ENCODE data around the gene KRT85.
A peak's percentile ranks its signal among the peaks of the same experiment; 100 is the strongest.
"Not testable (repeated sequence)": the region's sequence is repeated elsewhere in the genome, so short reads cannot be mapped to it uniquely, and the experiment has no call there.

The KRT85 gene

GRCh38 chr12:52319097-52319496 lies 48.2 kb downstream of the KRT85 start:
- H3K9me3 ChIP-seq, result no peaks in the 10 kb centered on the region
- 0 out of 2 replicates have a peak overlapping the region, but pooled peaks have one; percentile 2 for H3K4me2 ChIP-seq
- H3K27me3 ChIP-seq, result no peaks in the 10 kb centered on the region
- no peak overlapping the region for H3K4me3 ChIP-seq
- TF ChIP-seq Cebpa-rat (IDR thresholded peaks at IDR 0.05), result no peak
- no peaks in the 10 kb centered on the region for H4K20me1 ChIP-seq
- H3K27ac ChIP-seq, result no peak overlapping the region
- H3K9ac ChIP-seq, result no peak overlapping the region
- H3K36me3 ChIP-seq, result no peaks in the 10 kb centered on the region
- peaks cover 7% of the 10 kb centered on the region; the same call in 1 of the 2 replicates for H3K4me1 ChIP-seq

DNA sequence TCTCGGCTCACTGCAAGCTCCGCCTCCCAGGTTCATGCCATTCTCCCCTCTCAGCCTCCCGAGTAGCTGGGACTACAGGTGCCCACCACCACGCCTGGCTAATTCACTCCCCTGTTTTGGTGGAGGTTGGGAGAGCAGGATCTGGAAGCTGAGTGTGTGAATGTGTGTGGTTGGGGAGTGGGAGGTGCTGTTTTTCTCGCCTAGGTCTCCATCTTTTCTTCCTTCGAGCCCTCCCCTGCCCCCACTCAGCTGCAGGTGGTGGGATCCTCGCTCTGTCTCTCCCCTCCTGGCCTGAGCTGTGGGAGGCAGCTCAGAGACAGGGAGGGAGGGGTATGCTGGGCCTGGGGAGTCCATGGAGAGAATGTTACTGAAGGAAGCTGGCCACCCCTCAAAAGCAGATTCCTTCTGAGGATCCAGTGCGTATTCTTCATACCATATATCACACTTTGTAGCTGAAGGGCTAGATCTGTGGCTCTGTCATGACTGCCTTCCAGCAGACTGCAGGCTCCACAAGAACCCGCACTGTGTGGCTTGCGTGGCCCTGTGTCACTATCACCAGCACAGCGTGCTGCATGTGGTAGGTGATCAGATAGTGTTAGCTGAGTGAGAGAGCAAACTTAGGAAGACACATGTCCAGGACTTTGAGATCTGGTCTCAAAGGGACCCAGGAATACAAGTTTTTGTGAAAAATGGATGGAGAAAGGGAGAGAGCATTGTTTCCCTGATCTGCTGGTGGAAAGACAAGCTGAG lies 48.9 kb downstream of the KRT85 start:
- no peaks in the 10 kb centered on the region for H3K27me3 ChIP-seq
- no peaks in the 10 kb centered on the region for H3K36me3 ChIP-seq
- H3K4me2 ChIP-seq, result 0 out of 2 replicates have a peak overlapping the region, but pooled peaks have one; percentile 2
- no peak overlapping the region for H3K9ac ChIP-seq
- H3K4me1 ChIP-seq, result peaks cover 7% of the 10 kb centered on the region; the same call in 1 of the 2 replicates
- H3K4me3 ChIP-seq, result no peak overlapping the region
- no peaks in the 10 kb centered on the region for H3K9me3 ChIP-seq
- no peak overlapping the region for H3K27ac ChIP-seq
- no peaks in the 10 kb centered on the region for H4K20me1 ChIP-seq
- TF ChIP-seq Cebpa-rat (IDR thresholded peaks at IDR 0.05), result no peak

- H3K27ac ChIP-seq, result no peak overlapping the region
- H3K9me3 ChIP-seq, result no peaks in the 10 kb centered on the region
- no peak overlapping the region for H3K9ac ChIP-seq
- no peaks in the 10 kb centered on the region for H4K20me1 ChIP-seq
- no peak overlapping the region for H3K4me2 ChIP-seq
- H3K4me3 ChIP-seq, result no peak overlapping the region
- H3K4me1 ChIP-seq, result peaks cover 7% of the 10 kb centered on the region; the same call in 1 of the 2 replicates
- no peak for TF ChIP-seq Cebpa-rat (IDR thresholded peaks at IDR 0.05)
- no peaks in the 10 kb centered on the region for H3K27me3 ChIP-seq
- H3K36me3 ChIP-seq, result no peaks in the 10 kb centered on the region
Observed at GRCh38 chr12:52317468-52318052, 49.7 kb downstream of the KRT85 start.

- Histone ChIP-seq H4K20me1 (no peaks in the 10 kb centered on the region), H3K27me3 (no peaks in the 10 kb centered on the region), H3K9me3 (no peaks in the 10 kb centered on the region), H3K4me2 (no peak overlapping the region), H3K9ac (no peak overlapping the region), H3K4me1 (peaks cover 7% of the 10 kb centered on the region; the same call in 1 of the 2 replicates), H3K36me3 (no peaks in the 10 kb centered on the region), H3K4me3 (no peak overlapping the region), H3K27ac (no peak overlapping the region)
- TF ChIP-seq Cebpa-rat (IDR thresholded peaks at IDR 0.05), result no peak
Observed at GRCh38 chr12:52316701-52317100, 50.6 kb downstream of the KRT85 start.

- H3K4me1 ChIP-seq, result peaks cover 7% of the 10 kb centered on the region; the same call in 1 of the 2 replicates
- TF ChIP-seq Cebpa-rat (IDR thresholded peaks at IDR 0.05), result no peak
- H3K27me3 ChIP-seq, result no peaks in the 10 kb centered on the region; the same call in 1 of the 2 replicates
- H3K4me3 ChIP-seq, result no peak overlapping the region
- H3K4me2 ChIP-seq, result no peak overlapping the region
- H3K9ac ChIP-seq, result no peak overlapping the region
- H4K20me1 ChIP-seq, result no peaks in the 10 kb centered on the region
- H3K9me3 ChIP-seq, result no peaks in the 10 kb centered on the region
- no peaks in the 10 kb centered on the region for H3K36me3 ChIP-seq
- H3K27ac ChIP-seq, result no peak overlapping the region
Observed at GRCh38 chr12:52316290-52316689, 51.0 kb downstream of the KRT85 start.

DNA sequence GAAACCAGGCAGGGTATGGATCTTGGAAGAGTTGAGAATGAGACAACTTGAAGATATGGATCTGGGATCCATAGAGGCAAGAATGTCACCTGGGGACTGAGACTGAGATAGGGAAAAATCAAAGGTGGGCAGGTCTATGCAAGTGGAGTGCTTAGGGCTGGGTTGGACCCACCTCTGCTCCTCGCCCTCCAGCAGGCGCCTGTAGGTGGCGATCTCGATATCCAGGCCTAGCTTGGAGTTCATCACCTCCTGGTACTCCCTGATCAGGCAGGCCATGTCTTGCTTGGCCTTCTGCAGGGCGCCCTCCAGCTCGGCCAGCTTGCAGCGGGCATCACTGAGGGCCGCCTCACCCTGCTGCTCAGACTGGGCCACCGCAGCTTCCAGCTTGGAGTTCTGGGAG lies 51.6 kb downstream of the KRT85 start:
- H3K4me1 ChIP-seq, H4K20me1 ChIP-seq, H3K27me3 ChIP-seq, H3K4me3 ChIP-seq, H3K27ac ChIP-seq, H3K9ac ChIP-seq, H3K36me3 ChIP-seq, H3K9me3 ChIP-seq, H3K4me2 ChIP-seq: not testable (repeated sequence)

- H3K27me3 ChIP-seq, result peaks cover 8% of the 10 kb centered on the region
- no peaks in the 10 kb centered on the region for H3K9me3 ChIP-seq
- H3K36me3 ChIP-seq, result no peaks in the 10 kb centered on the region
- no peak overlapping the region for H3K9ac ChIP-seq
- no peaks in the 10 kb centered on the region for H4K20me1 ChIP-seq
- TF ChIP-seq Cebpa-rat (IDR thresholded peaks at IDR 0.05), result no peak
- H3K4me2 ChIP-seq, result no peak overlapping the region
- no peak overlapping the region for H3K27ac ChIP-seq
- peaks cover 7% of the 10 kb centered on the region; the same call in 1 of the 2 replicates for H3K4me1 ChIP-seq
- H3K4me3 ChIP-seq, result no peak overlapping the region
Observed at GRCh38 chr12:52314511-52314910, 52.8 kb downstream of the KRT85 start.

- TF ChIP-seq Cebpa-rat (IDR thresholded peaks at IDR 0.05), result no peak
- peaks cover 14% of the 10 kb centered on the region for H3K27me3 ChIP-seq
Observed at GRCh38 chr12:52313926-52314325, 53.4 kb downstream of the KRT85 start.

GRCh38 chr12:52313461-52313860 lies 53.8 kb downstream of the KRT85 start:
- Histone ChIP-seq H3K9ac (no peak overlapping the region), H3K36me3 (no peaks in the 10 kb centered on the region), H3K27ac (no peak overlapping the region), H3K9me3 (no peaks in the 10 kb centered on the region), H3K4me1 (peaks cover under 1% of the 10 kb centered on the region; the same call in 1 of the 2 replicates), H3K4me2 (no peak overlapping the region), H4K20me1 (no peaks in the 10 kb centered on the region), H3K4me3 (no peak overlapping the region), H3K27me3 (peaks cover 18% of the 10 kb centered on the region)
- no peak for TF ChIP-seq Cebpa-rat (IDR thresholded peaks at IDR 0.05)

More at GRCh38 chr12:52313926-52314325, 53.4 kb downstream of the KRT85 start:
- H3K36me3 ChIP-seq, result no peaks in the 10 kb centered on the region
- peaks cover 5% of the 10 kb centered on the region; the same call in 1 of the 2 replicates for H3K4me1 ChIP-seq
- no peaks in the 10 kb centered on the region for H4K20me1 ChIP-seq
- no peak overlapping the region for H3K4me3 ChIP-seq
- no peak overlapping the region for H3K9ac ChIP-seq
- no peak overlapping the region for H3K27ac ChIP-seq
- no peak overlapping the region for H3K4me2 ChIP-seq
- no peaks in the 10 kb centered on the region for H3K9me3 ChIP-seq

DNA sequence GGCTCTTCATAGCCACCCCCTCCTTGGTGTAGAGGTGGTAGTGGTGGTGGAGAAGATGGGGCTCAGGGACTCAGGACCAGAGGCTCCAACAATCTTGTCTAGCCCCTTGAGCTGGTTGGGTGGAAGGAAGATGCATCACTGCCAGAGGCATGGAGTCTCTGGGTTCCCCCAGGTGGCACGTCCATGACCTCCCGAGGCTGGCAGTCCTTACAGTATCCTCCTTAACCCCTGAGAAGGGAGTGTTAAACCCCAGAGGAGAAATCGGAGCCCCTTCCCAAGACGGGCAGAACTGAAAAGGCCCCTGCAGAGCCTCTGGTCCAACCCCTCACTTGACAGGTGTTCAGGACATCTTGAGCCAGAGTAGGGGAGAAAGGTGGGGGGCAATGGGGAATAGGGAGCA lies 55.2 kb downstream of the KRT85 start:
- Histone ChIP-seq H3K4me2 (no peak overlapping the region), H3K36me3 (no peaks in the 10 kb centered on the region), H3K4me1 (no peaks in the 10 kb centered on the region), H3K9me3 (no peaks in the 10 kb centered on the region), H3K4me3 (no peak overlapping the region), H3K27me3 (peaks cover 32% of the 10 kb centered on the region), H3K27ac (no peak overlapping the region), H4K20me1 (no peaks in the 10 kb centered on the region), H3K9ac (no peak overlapping the region)
- no peak for TF ChIP-seq Cebpa-rat (IDR thresholded peaks at IDR 0.05)

Data from BLaER1 (cell line).